Amniotic epithelial cell (primary cell): ENCODE measurements around the gene VAX1.
A peak's percentile ranks its signal among the peaks of the same experiment; 100 is the strongest.
"Not testable (repeated sequence)": the region's sequence is repeated elsewhere in the genome, so short reads cannot be mapped to it uniquely, and the experiment has no call there.

Source experiments
- DNase-seq: peaks from one replicate; pipeline ENCODE4 v3.0.0-alpha.2; 2010; ENCODE audit warnings: low read depth

The VAX1 gene, protein sequence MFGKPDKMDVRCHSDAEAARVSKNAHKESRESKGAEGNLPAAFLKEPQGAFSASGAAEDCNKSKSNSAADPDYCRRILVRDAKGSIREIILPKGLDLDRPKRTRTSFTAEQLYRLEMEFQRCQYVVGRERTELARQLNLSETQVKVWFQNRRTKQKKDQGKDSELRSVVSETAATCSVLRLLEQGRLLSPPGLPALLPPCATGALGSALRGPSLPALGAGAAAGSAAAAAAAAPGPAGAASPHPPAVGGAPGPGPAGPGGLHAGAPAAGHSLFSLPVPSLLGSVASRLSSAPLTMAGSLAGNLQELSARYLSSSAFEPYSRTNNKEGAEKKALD

DNA sequence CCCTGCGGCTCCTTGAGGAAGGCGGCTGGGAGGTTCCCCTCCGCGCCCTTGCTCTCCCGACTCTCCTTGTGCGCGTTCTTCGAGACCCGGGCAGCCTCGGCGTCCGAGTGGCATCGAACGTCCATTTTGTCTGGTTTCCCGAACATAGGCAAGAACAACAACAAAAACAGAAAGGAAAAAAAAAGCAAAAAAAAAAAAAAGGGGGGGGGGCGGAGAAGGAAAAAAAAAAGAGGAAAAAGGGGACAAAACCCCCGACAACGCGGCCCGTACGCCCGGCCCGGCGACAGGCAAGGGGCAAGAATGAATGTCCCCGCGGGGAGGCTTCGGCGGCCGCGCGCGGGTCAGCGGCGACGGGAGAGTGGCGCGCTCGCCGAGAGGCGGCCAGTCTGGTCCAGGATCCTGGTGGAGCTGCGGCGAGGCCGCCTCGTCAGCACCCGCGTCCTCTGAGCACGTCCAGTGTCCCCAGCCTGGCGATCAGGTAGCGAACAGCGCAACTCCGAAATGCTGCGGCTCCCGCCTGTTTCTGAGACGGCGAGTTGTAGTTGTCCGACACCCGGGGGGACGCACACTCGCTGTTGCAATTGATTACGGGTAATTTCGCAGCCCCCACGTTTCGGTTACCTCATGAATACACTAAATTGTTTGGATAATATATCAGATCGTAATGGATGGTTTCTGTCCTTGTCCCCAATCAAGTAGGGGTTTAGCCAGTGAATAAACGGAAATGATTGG, at the start of gene VAX1:
VAX1 (minus strand) TSS at position 360 of the 732 bp plus-strand sequence; CDS start at position 146, 214 bp downstream.
- DNase-seq = no peak

DNA sequence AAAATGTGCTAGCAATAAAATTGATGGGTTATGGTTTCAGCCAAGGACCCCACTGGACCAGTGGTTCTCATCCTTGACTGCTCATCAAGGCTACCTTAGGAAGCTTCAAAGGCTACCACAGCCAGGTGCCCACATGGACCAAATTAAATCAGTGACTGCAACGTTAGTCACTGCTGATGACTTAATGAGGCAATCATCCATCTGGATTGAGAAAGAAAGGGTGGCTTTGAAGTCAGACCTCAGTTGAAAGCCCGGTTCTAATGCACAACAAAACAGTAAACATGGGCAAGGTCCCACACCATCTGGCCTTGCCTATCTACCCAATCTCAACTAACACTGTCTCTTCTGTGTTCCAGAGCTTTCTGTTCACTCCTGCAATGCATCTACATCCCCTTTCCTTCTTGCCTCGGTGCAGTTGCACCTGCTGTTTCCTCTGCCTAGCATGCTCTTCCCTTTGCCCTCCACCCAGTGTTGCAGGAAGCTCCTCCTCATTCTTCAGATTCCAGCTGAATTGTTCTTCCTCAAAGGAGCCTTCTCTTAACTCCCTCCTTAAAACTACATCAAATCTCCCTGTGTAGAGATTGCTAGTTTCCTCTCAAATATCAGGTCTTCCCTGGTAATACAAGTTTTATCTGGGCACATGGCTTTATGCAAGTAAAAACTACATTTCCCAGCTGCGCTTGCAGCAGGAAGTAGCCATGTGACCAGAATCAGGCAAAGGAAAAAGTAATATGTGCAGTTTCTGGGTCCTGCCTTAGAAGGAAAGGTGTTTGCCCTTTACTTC, 49.0 kb upstream of the VAX1 start:
- DNase-seq = peak; percentile 13

DNA sequence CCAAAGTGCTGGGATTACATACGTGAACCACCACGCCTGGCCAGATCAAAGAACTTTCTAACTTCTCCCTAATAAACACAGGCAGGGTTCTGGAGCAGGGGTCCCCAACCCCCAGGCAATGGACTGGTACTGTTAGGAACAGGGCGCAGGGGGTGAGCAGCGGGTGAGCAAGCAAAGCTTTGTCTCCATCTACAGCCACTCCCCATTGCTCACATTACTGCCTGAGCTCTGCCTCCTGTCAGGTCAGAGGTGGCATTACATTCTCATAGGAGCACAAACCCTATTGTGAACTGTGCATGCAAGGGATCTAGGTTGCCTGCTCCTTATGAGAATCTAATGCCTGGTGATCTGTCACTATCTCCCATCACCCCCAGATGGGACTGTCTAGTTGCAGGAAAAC, 47.7 kb upstream of the VAX1 start:
- not testable (repeated sequence) for DNase-seq

DNA sequence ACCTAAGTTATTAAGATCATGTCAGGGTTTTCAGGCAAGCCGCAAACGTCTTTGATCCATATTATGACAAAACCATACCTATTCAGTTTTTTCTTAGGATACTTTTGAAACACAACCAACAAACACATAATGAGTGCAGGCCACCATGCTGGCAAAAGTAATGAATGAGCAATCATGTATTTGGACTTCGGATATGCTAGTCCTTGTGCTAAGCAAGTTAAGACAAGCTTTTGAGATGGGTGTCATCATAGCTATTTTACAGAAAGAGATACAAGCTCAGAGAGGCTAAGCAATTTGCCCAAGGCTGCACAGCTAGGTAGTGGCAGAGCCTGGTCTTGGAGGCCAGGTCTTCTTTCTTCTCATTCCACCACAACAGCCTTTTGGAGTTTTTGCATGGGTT, 46.8 kb upstream of the VAX1 start:
- no peak for DNase-seq

DNA sequence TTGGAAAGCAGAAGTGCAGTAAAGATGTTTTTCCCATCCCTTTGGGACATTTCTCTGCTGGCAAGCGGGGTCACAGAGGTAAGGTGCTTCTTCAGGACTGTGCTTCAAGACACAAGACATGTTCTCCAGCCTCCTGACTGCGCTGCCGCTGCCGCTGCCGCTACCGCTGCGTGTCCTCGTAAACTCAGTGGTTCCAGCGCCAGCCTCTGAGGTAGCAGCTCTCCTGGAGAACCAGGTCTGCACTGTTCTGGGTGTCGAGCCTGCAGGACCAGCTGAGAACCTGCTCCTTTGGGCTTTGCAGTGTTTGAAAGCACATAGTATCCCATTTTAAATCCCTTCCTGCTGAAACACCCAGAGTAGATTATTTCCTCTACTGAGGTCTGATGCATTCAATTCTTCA, 46.2 kb upstream of the VAX1 start:
- no peak for DNase-seq

DNA sequence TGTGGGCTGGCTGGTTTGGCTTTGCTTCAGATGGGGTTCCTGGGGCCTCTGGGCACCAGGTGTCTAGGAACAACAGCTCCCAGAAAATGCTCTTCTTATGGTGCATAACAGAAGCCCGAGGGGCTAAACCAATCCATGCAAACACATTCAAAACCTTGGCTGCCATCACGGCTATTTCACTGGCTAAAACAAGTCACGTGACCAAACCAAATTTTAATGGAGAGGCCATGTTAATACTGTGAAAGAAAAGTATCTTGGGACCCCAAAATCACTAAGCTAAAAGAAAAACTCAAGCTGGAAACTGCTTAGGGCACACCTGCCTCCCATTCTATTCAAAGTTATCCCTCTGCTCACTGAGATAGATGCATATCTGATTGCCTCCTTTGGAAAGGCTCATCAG, 40.1 kb upstream of the VAX1 start:
- no peak for DNase-seq

DNA sequence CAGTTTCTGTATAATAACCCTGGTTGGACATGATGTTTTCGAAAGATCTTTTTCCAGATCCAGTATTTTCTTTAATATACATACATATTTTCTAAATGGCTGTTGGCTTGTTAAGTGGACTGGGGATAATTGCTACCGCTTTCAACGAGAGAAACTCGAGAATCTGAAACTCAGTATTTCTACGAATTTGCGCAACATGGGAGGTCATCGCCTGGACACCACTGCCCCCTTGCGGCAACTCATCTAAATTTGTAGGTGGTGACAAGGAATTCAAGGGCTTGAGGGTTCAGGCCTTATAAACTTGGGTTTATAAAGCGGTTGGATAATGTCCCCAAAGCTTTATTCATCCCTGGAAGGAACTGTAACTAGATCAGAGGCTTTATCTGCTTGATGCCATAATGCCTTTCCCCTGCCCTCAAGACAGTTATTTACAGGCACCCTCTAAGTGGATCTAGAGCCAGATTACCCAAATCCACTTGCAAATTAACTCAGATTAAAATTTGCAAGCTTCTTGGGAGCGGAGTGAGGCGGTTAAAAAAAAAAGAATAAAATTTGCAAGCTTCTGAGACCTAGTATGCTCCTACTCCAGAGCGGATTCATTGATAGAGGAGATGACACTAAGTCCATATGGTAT, 37.9 kb upstream of the VAX1 start:
- peak; percentile 61 for DNase-seq

DNA sequence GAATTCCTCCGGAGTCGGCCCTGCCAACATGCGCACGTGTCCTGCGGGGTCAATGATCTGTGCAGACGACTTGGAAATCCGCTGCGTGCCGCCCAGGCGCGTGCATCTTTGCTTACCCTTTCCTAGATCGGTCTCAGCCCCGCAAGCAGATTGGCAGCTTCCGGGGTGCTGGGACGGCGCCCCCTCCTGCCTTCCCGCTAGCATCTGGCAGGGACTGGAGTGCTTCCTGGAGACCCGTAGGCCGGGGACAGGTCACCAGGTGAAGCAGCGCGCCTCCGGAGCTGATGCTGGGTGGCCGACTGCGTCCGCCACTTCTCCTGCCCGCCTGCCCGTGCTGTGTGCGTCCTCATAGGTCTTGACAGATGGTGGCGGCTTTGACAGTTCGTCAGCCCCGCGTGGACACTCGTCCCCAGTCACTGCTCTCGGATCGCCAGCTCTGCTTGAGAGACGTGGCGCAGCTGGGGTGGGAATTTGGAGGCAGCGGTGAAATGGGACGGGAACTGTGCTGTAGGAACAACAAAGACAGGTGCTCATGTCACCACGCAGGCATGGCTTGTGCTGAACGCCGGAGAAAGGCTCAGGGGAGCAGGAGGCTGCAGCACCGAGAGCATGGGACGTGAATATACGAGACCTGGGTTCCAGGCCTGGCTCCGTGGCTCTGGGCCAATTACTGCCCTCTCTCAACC, 37.3 kb upstream of the VAX1 start:
- no peak for DNase-seq

DNA sequence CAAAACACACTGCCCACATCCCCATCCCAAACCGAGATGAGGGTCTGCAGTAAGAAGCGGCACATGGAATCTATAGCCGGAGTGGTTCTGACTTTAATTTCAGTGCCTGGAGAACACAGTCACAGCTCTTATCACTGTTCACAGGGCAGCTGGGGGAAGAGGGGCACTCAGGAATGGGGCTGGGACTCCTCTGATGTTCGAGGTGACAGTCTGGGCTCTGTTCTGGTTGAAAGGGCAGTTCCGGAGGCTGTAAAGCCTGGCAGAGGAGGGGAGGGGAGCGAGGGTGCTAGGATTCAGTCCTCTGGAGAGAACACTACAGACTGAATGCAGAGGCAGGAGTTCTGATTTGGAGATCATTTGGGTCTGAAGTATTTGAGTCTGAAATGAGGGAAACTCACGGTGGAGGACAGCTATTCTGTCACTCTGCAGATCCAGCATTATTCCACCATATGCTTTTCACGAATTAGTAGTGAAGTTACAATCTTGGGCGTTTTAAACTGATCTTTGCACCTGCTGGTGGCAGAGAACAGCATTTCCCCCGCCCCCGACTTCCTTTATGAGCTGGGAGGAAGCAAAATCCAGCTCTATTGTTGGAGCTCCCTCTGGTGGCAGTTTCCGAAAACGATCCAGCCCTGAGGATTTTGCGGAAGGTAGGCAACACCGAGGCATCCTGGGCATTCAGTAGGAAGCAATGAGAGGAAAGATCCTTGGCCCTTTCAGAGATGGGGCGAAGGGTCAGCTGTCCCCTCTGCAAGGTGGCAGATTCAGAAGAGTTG, 36.6 kb upstream of the VAX1 start:
- peak; percentile 58 for DNase-seq

DNA sequence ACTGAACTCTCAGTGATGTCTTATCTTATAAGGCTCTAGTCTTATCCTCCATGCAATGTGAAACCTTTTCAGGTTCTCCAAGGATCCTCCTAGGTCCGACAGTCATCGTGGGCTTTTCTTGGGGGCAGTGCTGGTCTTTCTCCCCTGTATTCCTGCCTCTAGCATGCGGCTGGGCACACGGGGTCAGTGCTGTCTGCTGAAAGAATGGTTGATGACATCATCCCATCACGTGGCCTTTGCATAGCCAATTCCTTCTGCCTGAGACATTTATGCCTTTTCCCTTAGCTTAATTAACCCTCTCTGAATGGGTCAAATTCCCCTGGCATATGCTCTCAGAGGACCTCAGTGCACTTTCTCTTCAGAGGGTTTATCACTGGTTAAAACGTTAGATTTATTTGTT, 32.2 kb upstream of the VAX1 start:
- no peak for DNase-seq

DNA sequence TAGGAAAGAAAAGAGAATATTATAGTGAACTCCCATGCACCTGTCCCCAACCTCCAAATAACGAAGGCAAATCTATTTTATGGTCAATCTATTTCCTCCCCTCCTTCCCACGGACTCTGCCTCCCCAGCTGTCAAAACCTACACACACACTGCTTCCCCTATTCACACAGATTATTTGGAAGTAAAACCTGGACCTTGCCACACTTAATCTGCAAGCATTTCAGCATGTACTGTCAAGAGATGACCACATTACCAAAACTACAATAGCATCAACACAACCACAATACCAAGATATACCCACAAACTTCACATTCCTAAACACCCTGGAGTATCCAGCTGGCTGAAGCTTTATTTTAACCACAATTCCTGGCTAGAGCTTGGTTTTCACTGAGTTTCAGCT, 31.4 kb upstream of the VAX1 start:
- DNase-seq = no peak

DNA sequence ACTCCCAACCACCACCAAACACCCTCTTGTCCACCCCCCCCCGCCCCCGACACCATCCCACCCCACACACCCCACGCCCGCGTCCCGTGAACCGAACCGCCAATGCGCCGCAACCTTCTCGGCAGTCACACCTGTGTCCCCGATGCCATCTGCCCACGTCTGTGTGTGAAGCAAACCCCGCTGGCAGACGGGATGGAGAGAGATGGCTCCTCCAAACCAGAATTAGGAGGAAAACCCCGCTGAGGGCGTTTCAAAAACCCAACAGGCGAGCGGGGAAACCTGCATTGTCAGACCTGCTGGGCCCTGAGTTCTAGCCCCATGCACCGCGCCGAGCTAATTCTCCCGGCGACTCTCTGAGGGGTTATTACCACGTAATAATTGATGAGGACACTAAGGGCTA, 30.7 kb upstream of the VAX1 start:
- DNase-seq = no peak

DNA sequence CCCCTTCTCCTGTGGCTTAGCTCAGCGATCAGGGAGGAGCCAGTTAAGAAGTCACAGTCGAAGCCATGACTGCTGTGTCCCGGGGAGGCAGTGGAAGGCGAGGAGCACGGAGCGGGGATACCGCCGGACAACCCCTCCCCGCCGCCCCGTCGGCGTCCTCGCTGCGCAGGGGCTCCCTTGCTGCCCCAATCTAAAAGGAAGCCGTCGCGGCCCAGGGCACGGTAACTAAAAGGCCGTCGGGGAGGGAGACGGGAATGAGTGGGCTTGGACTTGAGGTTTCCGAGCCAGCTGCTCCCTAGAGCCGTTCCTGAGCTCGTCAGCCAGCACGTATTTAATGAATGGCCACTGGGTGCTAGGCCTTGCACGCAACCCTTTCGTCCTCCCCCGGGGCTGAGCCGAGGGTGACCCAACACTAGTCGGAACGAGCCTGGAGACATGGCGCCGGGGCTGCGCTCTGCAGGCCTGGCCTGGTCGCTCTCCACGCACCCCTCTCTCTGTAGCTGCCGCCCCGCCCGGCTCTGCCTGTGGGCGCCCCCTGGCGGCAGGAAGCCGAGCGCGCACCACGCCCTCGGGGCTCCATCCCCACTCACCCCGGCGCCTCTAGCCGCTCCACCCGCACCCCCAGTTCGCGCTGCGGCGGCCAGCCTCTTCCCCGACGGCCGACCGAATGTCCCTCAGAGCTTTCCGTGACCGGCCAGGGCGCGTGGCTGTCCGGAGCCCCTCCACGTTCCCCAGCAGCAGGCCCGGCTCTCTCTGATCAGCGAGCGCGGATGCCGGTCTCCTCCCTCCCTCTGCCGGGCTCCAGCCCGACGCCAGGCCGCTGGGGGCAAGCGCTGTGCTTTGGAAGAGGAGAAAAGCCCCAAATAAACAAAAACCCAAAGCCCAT, 30.0 kb upstream of the VAX1 start:
- peak; percentile 23 for DNase-seq

DNA sequence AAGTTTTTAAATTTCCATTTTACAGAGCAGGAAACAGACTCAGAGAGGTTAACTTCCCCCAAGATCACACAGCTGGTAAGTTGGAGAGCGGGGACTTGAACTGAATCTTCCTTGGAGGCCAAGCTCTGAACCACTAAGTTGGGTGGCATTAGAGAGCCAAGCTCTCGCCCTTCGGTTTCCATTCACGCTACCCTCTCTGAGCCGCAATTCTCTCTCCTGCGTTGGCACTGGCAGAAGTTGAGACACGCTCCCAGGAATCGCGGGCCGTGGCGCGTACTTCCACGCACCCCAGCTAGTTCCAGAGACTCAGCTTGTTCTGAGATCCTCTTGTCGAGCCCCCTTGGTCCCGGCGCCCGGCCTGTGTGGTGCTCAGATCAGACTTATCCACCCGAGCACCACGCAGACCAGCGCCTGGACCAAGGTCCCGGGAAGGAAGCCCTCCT, 29.3 kb upstream of the VAX1 start:
- no peak for DNase-seq

DNA sequence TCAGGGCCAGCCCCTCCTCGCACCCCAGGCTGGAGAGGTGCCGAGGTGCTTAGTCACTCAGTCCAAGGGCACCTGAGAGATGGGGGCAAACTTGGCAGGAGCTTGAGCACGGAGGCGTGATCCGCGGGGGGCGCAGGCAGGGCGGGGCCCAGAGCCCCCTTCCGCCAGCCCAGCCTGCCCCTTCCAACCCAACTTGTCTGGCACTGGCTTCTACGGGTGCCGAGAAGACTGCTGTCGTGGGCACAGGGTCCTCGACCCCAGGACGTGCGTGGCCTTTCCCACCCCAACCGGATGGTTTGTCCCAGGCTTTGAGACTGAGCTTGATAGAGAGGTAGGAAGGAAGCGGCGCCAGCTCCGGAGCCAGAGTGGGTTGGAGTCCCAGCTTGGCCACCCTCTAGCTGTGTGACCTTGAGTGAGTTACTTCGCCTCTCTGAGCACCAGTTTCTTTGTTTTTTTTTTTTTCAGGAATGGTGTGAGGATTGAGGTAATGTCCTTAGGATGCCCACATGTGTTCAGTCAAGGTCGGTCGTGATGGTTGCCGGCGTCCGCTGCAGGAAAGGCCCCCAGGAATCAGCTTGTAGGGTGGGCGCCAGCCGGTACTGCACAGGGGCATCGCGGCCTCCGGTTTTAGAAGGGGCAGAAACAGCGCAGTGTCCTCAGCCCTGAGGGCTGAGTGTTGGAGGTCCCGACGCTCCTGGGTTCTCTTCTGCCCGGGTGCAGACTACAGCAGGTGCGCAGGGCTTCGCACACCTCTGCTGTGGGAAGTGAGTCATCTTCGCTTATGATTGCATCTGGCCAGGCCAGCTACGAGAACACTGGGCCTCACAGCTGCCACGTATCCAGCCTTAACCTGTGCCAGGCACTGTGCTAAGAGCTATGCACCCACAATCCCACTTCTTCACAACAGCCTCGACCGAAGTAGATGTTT, 28.6 kb upstream of the VAX1 start:
- no peak for DNase-seq

DNA sequence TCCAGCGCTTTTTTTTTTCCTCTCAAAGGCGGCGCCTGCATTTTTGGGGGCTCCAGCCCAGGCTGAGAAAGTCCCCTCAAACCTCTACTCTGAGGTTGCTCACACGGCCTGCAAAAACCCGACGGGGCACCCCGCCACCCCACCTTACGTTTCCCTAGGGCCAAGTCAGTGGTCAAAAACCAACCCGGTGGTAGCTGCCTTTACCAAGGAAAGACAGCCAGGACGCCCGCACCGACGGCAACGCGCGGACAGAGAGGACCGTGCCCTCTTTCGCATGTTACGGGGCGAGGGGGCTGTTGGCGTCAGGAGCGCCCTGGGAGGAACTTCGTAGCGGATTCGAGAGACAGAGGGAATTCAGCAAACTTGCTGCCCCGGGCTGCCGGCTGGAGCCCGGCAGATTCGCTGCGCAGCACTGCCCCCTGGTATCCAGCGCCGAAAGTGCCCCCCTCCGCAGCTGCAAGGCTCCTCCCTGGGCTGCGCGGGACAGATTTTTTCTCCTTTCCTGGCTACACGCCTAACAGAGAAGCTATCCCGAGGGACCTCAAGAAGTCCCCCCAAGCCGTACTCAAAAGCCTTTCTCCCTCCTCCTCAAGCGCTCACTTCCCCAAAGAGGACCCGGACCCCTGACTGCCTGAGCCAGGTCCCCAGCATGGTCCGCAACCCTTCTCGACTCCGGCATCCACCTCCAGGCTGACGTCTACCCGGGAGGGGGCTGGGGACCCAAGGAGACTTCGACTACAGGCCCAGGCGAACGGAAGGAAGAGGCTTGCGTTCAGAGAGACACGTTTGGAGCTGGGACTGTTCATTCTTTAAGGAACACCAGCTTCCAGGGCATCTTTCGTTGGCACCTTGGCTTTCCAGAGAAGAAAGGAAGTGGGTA, 27.7 kb upstream of the VAX1 start:
- peak; percentile 13 for DNase-seq

DNA sequence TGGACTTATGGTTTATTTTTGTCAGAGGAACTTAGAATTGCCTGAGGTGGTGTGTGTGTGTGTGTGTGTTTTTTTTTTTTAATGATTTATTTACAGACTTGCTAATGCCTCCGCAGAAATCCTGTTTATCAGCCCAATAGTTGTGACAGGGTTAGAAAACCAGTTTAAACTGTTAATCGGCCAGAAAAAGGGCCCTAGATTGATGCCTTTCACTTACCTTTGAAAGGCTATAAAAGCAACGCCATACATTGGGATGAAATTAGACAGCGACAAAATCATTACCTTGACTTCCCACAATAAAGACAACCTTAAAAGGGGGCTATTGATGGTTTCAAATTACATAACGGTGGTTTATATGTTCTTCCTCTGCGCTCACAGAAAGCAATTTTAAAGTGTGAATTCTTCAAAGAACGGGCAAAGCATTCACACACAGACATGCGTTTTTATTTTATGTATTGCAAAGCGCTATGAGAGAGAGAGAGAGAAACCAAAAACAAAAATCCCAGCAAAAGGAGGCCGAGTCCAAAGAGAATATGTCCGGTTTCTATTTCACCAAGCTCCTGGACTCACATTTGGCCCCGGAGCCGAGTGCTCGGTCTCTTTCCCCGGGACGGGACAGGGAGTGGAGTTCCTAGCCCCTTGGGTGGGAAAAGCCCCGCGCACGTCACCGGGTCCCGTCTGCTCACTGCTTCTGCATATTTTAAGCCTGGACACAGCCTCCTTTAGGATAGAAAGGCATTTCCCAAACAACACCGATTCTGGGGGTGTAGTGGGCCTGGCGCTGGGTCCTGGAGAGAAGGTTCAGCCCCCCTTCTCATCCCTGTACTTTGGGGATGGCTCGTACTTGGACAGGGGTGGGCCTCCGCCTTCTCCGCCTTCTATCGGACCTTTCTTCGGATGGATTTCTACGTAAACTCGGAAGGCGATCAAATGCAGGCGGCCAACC, 26.8 kb upstream of the VAX1 start:
- no peak for DNase-seq
